A549 (cell line): ENCODE results near the gene ANLN. TPM values are rescaled to one million over a fixed set of nuclear protein-coding genes. Genes with fewer than 3 reads are reported as not detected.

ENCODE experiments used
- ATAC-seq, 2 experiments: fragments of 200-7000 bp in 1 of 2; fragments of >200 bp in 1 of 2; cut with Nextera tagmentation in 1 of 2; cut with Tn5 transposase in 1 of 2; 3 replicates each; pipeline versions ENCODE4 v1.8.0 to v1.9.1; 2018 to 2020; ENCODE audit warnings: mild to moderate bottlenecking in 1 of 2, moderate library complexity in 1 of 2
- CTCF ChIA-PET: fragments of 300-600 bp; sonication (Branson Sonifier 250); formaldehyde crosslinking; extraction: SDS; loops from one replicate; lab custom pipeline; 2021; ENCODE audit warnings: antibody characterized with exemption, inconsistent platforms; lab: Yijun Ruan, JAX
- POLR2A ChIA-PET: fragments of 350-600 bp; formaldehyde crosslinking; extraction: SDS; loops from one replicate; lab custom pipeline; 2021; ENCODE audit warnings: antibody characterized with exemption, inconsistent platforms; lab: Yijun Ruan, JAX
- DNase-seq, 2 experiments: peaks; one replicate each; pipeline versions ENCODE4 v3.0.0 to v3.0.0-alpha.2; 2011 to 2016; ENCODE audit warnings: low read depth in 1 of 2, low spot score in 1 of 2
- FAIRE-seq: peaks from 2 replicates; lab custom pipeline; 2011; peaks lifted over from hg19 to GRCh38; lab: Jason Lieb, UNC
- H3K27ac ChIP-seq, 2 experiments: fragments of >200 bp; sonication (Bioruptor Twin); formaldehyde crosslinking; 3 replicates each; pipeline ENCODE4 v1.5.1; 2016 to 2017
- H3K4me1 ChIP-seq: fragments of >200 bp; sonication (Bioruptor Twin); formaldehyde crosslinking; 3 replicates; pipeline ENCODE4 v1.6.1; 2016
- H3K4me2 ChIP-seq: fragments of >200 bp; sonication (Bioruptor Twin); formaldehyde crosslinking; 3 replicates; pipeline ENCODE4 v1.6.1; 2016
- H3K4me3 ChIP-seq: fragments of >200 bp; sonication (Bioruptor Twin); formaldehyde crosslinking; 3 replicates; pipeline ENCODE4 v1.5.1; 2016
- H3K9me3 ChIP-seq: fragments of >200 bp; sonication (Bioruptor Twin); formaldehyde crosslinking; 3 replicates; pipeline ENCODE4 v1.6.1; 2016
- ATOH8 ChIP-seq: fragments of 250-450 bp; sonication (Bioruptor Pico); IDR thresholded peaks from 2 replicates; pipeline ENCODE4 v1.5.0; 2020; ENCODE audit warnings: low read depth, mild to moderate bottlenecking, moderate library complexity
- BHLHE40 ChIP-seq: IDR thresholded peaks from 2 replicates; pipeline ENCODE4 v1.6.1; 2012; ENCODE audit warnings: low read depth, low read length, inconsistent platforms
- CHD2 ChIP-seq: fragments of 150-350 bp; IDR thresholded peaks from 2 replicates; pipeline ENCODE4 v1.6.1; 2014; ENCODE audit warnings: low read length; ENCODE audit not compliant: partially characterized antibody
- CHD4 ChIP-seq: fragments of 200-600 bp; sonication (generic); IDR thresholded peaks from 2 replicates; pipeline ENCODE4 v1.6.1; 2016; ENCODE audit warnings: antibody characterized with exemption, mild to moderate bottlenecking, borderline replicate concordance
- EP300 ChIP-seq, 2 experiments: fragments of >200 bp; sonication (Bioruptor Twin); formaldehyde crosslinking; IDR thresholded peaks; 2 replicates in 1 of 2; 3 replicates in 1 of 2; pipeline ENCODE4 v1.6.1; 2016 to 2017
- FOSB ChIP-seq: fragments of 250-450 bp; sonication (Bioruptor Pico); IDR thresholded peaks from 2 replicates; pipeline ENCODE4 v1.5.0; 2020; ENCODE audit warnings: mild to moderate bottlenecking, moderate library complexity
- FOXS1 ChIP-seq: fragments of 250-450 bp; sonication (Bioruptor Pico); IDR thresholded peaks from 2 replicates; pipeline ENCODE4 v1.5.0; 2020; ENCODE audit warnings: mild to moderate bottlenecking, moderate library complexity
- GATA3 ChIP-seq: IDR thresholded peaks from 2 replicates; pipeline ENCODE4 v1.6.1; 2012; ENCODE audit warnings: borderline replicate concordance
- HDAC2 ChIP-seq: fragments of 200-600 bp; sonication (generic); IDR thresholded peaks from 2 replicates; pipeline ENCODE4 v1.6.1; 2016
- HMGXB4 ChIP-seq: fragments of 250-450 bp; sonication (Bioruptor Pico); IDR thresholded peaks from 2 replicates; pipeline ENCODE4 v1.5.0; 2021; ENCODE audit warnings: mild to moderate bottlenecking, moderate library complexity, borderline replicate concordance
- HOXB13 ChIP-seq: fragments of 250-450 bp; sonication (Bioruptor Pico); IDR thresholded peaks from 2 replicates; pipeline ENCODE4 v1.5.0; 2020; ENCODE audit warnings: low read depth, mild to moderate bottlenecking, moderate library complexity
- HOXB5 ChIP-seq: fragments of 250-450 bp; sonication (Bioruptor Pico); IDR thresholded peaks from 2 replicates; pipeline ENCODE4 v1.5.0; 2020; ENCODE audit warnings: mild to moderate bottlenecking, moderate library complexity
- JUNB ChIP-seq: fragments of >200 bp; sonication (Bioruptor Twin); formaldehyde crosslinking; IDR thresholded peaks from 2 replicates; pipeline ENCODE4 v1.6.1; 2016
- MAFK ChIP-seq: fragments of 450-650 bp; IDR thresholded peaks from 2 replicates; pipeline ENCODE4 v1.6.1; 2014; ENCODE audit not compliant: partially characterized antibody
- MYC ChIP-seq: IDR thresholded peaks from 2 replicates; pipeline ENCODE4 v1.6.1; 2012; ENCODE audit warnings: mild to moderate bottlenecking, inconsistent platforms, low read length, improper control_type of control experiment, borderline replicate concordance
- PBX3 ChIP-seq: IDR thresholded peaks from 2 replicates; pipeline ENCODE4 v1.6.1; 2012
- SMC3 ChIP-seq: fragments of >200 bp; sonication (Bioruptor Twin); formaldehyde crosslinking; IDR thresholded peaks from 3 replicates; pipeline ENCODE4 v1.6.1; 2018; ENCODE audit warnings: inconsistent platforms
- SREBF2 ChIP-seq: fragments of 450-650 bp; IDR thresholded peaks from 2 replicates; pipeline ENCODE4 v1.6.1; 2014; ENCODE audit warnings: mild to moderate bottlenecking, moderate library complexity
- WGBS: methylation state at CpG from one replicate; pipeline ENCODE4 v1.1.6; 2017; ENCODE audit errors: missing lambda C conversion rate; 5-methylcytosine and 5-hydroxymethylcytosine counted together
- polyA plus RNA-seq, 4 experiments: library from polyadenylated mRNA; depleted of rRNA in 3 of 4; stranded (reverse); fragments of >200 nt; fragmentation: RNase III in 1 of 4; extraction: RNeasy Plus Mini Kit Qiagen cat#74134 plus additional on column Dnase treatment in 1 of 4; gene quantifications; 2 replicates in 3 of 4; 3 replicates in 1 of 4; pipeline ENCODE4 v1.2.3, GENCODE V29; 2011 to 2017

Gene ANLN
- polyA plus RNA-seq, 2 of the 4 experiments (the other 2 are of a cell fraction), result 52.4 to 72.9 TPM

DNA sequence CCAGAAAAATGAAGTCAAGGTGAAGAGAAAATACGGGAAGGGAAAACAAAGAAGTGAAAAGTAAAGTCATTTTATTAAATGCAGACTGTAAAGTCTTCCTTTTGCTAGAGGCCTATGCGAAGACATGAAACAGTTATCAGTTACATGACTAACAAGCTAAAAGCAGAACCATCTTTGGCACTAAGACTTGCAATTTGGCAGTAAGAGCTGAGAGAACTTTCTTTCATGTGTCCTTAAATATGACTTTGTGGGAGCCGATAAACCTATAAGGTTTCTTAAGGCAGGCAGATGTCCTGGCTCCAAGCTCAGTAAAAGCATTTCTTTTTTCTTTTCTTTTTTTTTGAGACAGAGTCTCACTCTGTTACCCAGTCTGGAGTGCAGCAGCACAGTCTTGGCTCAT lies 10.4 kb downstream of the ANLN start:
- no peak overlapping the region for H3K4me3 ChIP-seq
- H3K4me2 ChIP-seq, result no peak overlapping the region
- ATAC-seq (no peak), FAIRE-seq (no peak), DNase-seq (no peak)
- no peak overlapping the region for H3K27ac ChIP-seq
- POLR2A ChIA-PET, result no interaction called here
- H3K9me3 ChIP-seq, result peaks cover 8% of the 10 kb centered on the region; the same call in 2 of the 3 replicates
- TF ChIP-seq HOXB13 (CRISPR knock-in tag) (no peak), FOXS1 (no peak), PBX3 (no peak), JUNB (no peak), CHD4 (no peak), ATOH8 (CRISPR knock-in tag) (no peak), GATA3 (no peak), BHLHE40 (no peak), MYC (no peak), SMC3 (no peak), EP300 (IDR thresholded peaks at IDR 0.05) (no peak)
- CTCF ChIA-PET, result interaction anchor here (1.7 to 2.3 kb wide), 4 partner anchors 10 to 41 kb away, joined by 5 to 8 read pairs (median 6); a partner anchor contains a TSS
- H3K4me1 ChIP-seq, result 0 out of 3 replicates have a peak, but pooled peaks cover 3% of the 10 kb centered on the region
- WGBS, result 91% methylated on average over 3 of the region's 3 CpGs

DNA sequence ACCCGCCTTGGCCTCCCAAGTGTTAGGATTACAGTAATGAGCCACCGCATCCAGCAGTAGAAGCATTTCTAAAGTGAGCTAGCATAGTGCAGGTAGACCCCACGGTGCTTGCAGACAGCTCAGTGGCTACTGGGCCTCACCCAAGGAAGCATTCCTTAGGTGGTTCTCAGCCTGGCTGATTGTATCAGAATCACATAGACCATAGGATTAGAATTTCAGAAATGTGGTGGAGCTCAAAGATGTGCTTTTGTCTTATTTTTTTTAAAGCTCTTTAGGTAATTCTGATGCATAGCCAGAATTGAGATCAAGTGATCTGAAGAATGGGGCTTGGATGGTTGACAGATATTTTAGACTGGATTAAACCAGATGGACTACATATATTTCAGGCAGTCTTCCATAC lies 10.9 kb downstream of the ANLN start:
- no peak overlapping the region for H3K4me2 ChIP-seq
- peaks cover 2% of the 10 kb centered on the region; the same call in 2 of the 3 replicates for H3K9me3 ChIP-seq
- ATAC-seq (no peak), DNase-seq (no peak), FAIRE-seq (no peak)
- no peak overlapping the region for H3K4me3 ChIP-seq
- CTCF ChIA-PET, result interaction anchor here (0.9 to 2.3 kb wide), 5 partner anchors 9 to 782 kb away, joined by 3 to 8 read pairs (median 5); a partner anchor contains a TSS
- TF ChIP-seq JUNB (no peak), HDAC2 (no peak)
- WGBS, result 100% methylated on average over 3 of the region's 3 CpGs
- 0 out of 3 replicates have a peak, but pooled peaks cover 3% of the 10 kb centered on the region for H3K4me1 ChIP-seq
- H3K27ac ChIP-seq, result no peak overlapping the region
- POLR2A ChIA-PET, result no interaction called here

DNA sequence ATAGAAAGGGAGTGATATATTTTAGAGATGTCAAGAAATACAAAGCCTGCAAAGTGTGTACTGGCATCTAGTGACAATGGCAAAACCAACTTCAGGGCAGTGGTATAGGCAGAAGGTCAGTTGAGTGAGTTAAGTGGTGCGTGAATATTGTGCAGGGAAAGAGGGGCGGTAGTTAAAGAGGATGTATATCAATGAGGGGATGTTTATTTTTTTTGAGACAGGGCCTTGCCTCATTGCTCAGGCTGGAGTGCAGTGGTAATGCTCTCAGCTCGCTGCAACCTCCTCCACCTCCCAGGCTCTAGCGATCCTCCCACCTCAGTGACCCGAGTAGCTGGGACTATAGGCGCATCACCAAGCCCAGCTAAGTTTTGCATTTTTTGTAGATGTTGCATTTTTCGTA lies 13.8 kb downstream of the ANLN start:
- WGBS, result 96% methylated on average over 7 of the region's 7 CpGs
- no peaks in the 10 kb centered on the region for H3K9me3 ChIP-seq
- POLR2A ChIA-PET, result no interaction called here
- DNase-seq (no peak), FAIRE-seq (no peak), ATAC-seq (no peak)
- TF ChIP-seq MAFK, result peak; percentile 25
- TF ChIP-seq HOXB13 (CRISPR knock-in tag), result no peak
- TF ChIP-seq SREBF2, result no peak
- no peak overlapping the region for H3K27ac ChIP-seq
- peaks cover 3% of the 10 kb centered on the region; the same call in 1 of the 3 replicates for H3K4me1 ChIP-seq
- no peak overlapping the region for H3K4me3 ChIP-seq
- CTCF ChIA-PET, result no interaction called here
- no peak overlapping the region for H3K4me2 ChIP-seq

GRCh38 chr7:36404639-36405408 lies 15.2 kb downstream of the ANLN start:
- 83% methylated on average over 7 of the region's 7 CpGs for WGBS
- DNase-seq (no peak), ATAC-seq (no peak; a peak in 1 of 6 replicates), FAIRE-seq (no peak)
- no peak for TF ChIP-seq CHD2
- TF ChIP-seq HMGXB4, result no peak
- TF ChIP-seq FOSB (CRISPR knock-in tag), result no peak
- TF ChIP-seq HOXB5, result no peak
- Histone ChIP-seq H3K27ac (no peak overlapping the region), H3K4me1 (peaks cover 6% of the 10 kb centered on the region; the same call in 1 of the 3 replicates), H3K4me2 (no peak overlapping the region), H3K9me3 (no peaks in the 10 kb centered on the region), H3K4me3 (no peak overlapping the region)
- ChIA-PET POLR2A (no interaction called here), CTCF (no interaction called here)
